A549 treated with dexamethasone at 1 μM for 4 hours (cell line): ENCODE measurements around the gene PRMT5. TPM values are rescaled to one million over a fixed set of nuclear protein-coding genes. Genes with fewer than 3 reads are reported as not detected.

Experiments used
- total RNA-seq: library from RNA; stranded (reverse); fragments of 200-300 nt; extraction: Qiagen RNA extraction; gene quantifications from 5 replicates; pipeline ENCODE4 v1.2.3, GENCODE V29; 2022

Gene PRMT5
- total RNA-seq: 101 to 124 TPM (median 113 TPM) in 5 replicates

GRCh38 chr14:22929104-22929960, at the start of gene PRMT5:
PRMT5 (minus strand) TSS chr14:22929376; CDS start chr14:22929361, 15 bp downstream.

GRCh38 chr14:22918804-22919600, 10.2 kb downstream of the PRMT5 start, which contains the start of gene RBM23:
RBM23 (minus strand) TSS chr14:22919149.

GRCh38 chr14:22883173-22883976, 45.8 kb downstream of the PRMT5 start, which contains the start of gene REM2:
REM2 (plus strand) TSS chr14:22883222; CDS start chr14:22883288, 66 bp downstream.

GRCh38 chr14:22871224-22872032, 57.7 kb downstream of the PRMT5 start, which contains the start of gene LRP10:
LRP10 (plus strand) TSS chr14:22871740; CDS start chr14:22872304, 564 bp downstream.

Other genes starting within 250 kb of the PRMT5 start
- 134 to 165 TPM (median 161 TPM) in 5 replicates for gene OXA1L, start 162.7 kb downstream of the PRMT5 start, total RNA-seq
- 19.4 to 25.6 TPM (median 23.4 TPM) in 5 replicates for gene SLC7A7, start 113.9 kb downstream of the PRMT5 start, total RNA-seq
- gene MRPL52, start 99.5 kb downstream of the PRMT5 start, total RNA-seq: 154 to 212 TPM (median 189 TPM) in 5 replicates
- 0.52 to 0.78 TPM (median 0.69 TPM) in 5 replicates for gene MMP14, start 92.8 kb downstream of the PRMT5 start, total RNA-seq
- gene LRP10, start 57.6 kb downstream of the PRMT5 start, total RNA-seq: 54.7 to 82.1 TPM (median 77.7 TPM) in 5 replicates
- 0.16 to 0.41 TPM (median 0.39 TPM) in 5 replicates for gene REM2, start 46.2 kb downstream of the PRMT5 start, total RNA-seq
- 54.9 to 59.6 TPM (median 58.2 TPM) in 5 replicates for gene RBM23, start 10.2 kb downstream of the PRMT5 start, total RNA-seq
- 31.2 to 34.5 TPM (median 32.6 TPM) in 5 replicates for gene HAUS4, start 27.7 kb upstream of the PRMT5 start, total RNA-seq
- 28.8 to 36.7 TPM (median 33.7 TPM) in 5 replicates for gene AJUBA, start 53.2 kb upstream of the PRMT5 start, total RNA-seq
- 2.7 to 3.9 TPM (median 3.6 TPM) in 5 replicates for gene C14orf93, start 80.8 kb upstream of the PRMT5 start, total RNA-seq
- gene PSMB5, start 105.5 kb upstream of the PRMT5 start, total RNA-seq: 285 to 323 TPM (median 302 TPM) in 5 replicates
- not detected in 5 replicates for gene PSMB11, start 112.8 kb upstream of the PRMT5 start, total RNA-seq
- 2.1 to 4.4 TPM (median 3.8 TPM) in 5 replicates for gene CDH24, start 128.1 kb upstream of the PRMT5 start, total RNA-seq
- 80.5 to 104 TPM (median 99.1 TPM) in 5 replicates for gene ACIN1, start 165.8 kb upstream of the PRMT5 start, total RNA-seq
- gene C14orf119, start 166.1 kb upstream of the PRMT5 start, total RNA-seq: 77.4 to 90.2 TPM (median 85.3 TPM) in 5 replicates
- gene CIROP, start 175.6 kb upstream of the PRMT5 start, total RNA-seq: 0.06 TPM in 1 of 5 replicates, not detected in the others
- gene CEBPE, start 189.9 kb upstream of the PRMT5 start, total RNA-seq: not detected in 5 replicates